Anterior cingulate cortex (tissue), 58 donors: Measurements from ENCODE around the gene IL10.
"Not testable (repeated sequence)": the region's sequence is repeated elsewhere in the genome, so short reads cannot be mapped to it uniquely, and the experiment has no call there.

ENCODE experiments used
- DNase-seq, 58 donors: peaks; one replicate each; lab custom pipeline; 2025; lab: John Stamatoyannopoulos, UW

The IL10 gene

GRCh38 chr1:206794294-206794908, 22.1 kb upstream of the IL10 start:
- DNase-seq = no peak

GRCh38 chr1:206793620-206794019, 21.3 kb upstream of the IL10 start:
- no peak for DNase-seq

GRCh38 chr1:206792939-206793607, 20.8 kb upstream of the IL10 start:
- DNase-seq = no peak

- DNase-seq = no peak
Observed at GRCh38 chr1:206790502-206791250, 18.4 kb upstream of the IL10 start.

GRCh38 chr1:206788487-206789050, 16.3 kb upstream of the IL10 start:
- no peak for DNase-seq

GRCh38 chr1:206787891-206788290, 15.6 kb upstream of the IL10 start:
- no peak for DNase-seq

- no peak for DNase-seq
Observed at GRCh38 chr1:206786212-206786886, 14.1 kb upstream of the IL10 start.

GRCh38 chr1:206785182-206785765, 13.0 kb upstream of the IL10 start:
- DNase-seq = no peak

GRCh38 chr1:206784471-206784903, 12.2 kb upstream of the IL10 start:
- DNase-seq = no peak

GRCh38 chr1:206783506-206783905, 11.2 kb upstream of the IL10 start:
- no peak for DNase-seq

GRCh38 chr1:206782448-206782847, 10.2 kb upstream of the IL10 start:
- DNase-seq = no peak

GRCh38 chr1:206779638-206780037, 7.3 kb upstream of the IL10 start:
- DNase-seq = no peak

GRCh38 chr1:206778911-206779310, 6.6 kb upstream of the IL10 start:
- DNase-seq = not testable (repeated sequence)

GRCh38 chr1:206778031-206778430, 5.7 kb upstream of the IL10 start:
- no peak for DNase-seq

GRCh38 chr1:206776229-206776628, 3.9 kb upstream of the IL10 start:
- no peak for DNase-seq

- DNase-seq = no peak
Observed at GRCh38 chr1:206774093-206774492, 1.8 kb upstream of the IL10 start.

GRCh38 chr1:206771338-206771692, 979 bp downstream of the IL10 start:
- DNase-seq = no peak

- peak in 4 of 58 donors; percentile 3 to 8 (median 8) for DNase-seq
Observed at GRCh38 chr1:206770531-206771337, 1.6 kb downstream of the IL10 start, which contains the start of gene IL19. TSS of gene IL19 (plus strand) at chr1:206770773. CDS start at chr1:206836663, 65,890 bp downstream.

- DNase-seq = no peak
Observed at GRCh38 chr1:206769304-206769731, 3.0 kb downstream of the IL10 start.
